ENCODE results near the gene DUSP8.

DUSP8 gene

DNA sequence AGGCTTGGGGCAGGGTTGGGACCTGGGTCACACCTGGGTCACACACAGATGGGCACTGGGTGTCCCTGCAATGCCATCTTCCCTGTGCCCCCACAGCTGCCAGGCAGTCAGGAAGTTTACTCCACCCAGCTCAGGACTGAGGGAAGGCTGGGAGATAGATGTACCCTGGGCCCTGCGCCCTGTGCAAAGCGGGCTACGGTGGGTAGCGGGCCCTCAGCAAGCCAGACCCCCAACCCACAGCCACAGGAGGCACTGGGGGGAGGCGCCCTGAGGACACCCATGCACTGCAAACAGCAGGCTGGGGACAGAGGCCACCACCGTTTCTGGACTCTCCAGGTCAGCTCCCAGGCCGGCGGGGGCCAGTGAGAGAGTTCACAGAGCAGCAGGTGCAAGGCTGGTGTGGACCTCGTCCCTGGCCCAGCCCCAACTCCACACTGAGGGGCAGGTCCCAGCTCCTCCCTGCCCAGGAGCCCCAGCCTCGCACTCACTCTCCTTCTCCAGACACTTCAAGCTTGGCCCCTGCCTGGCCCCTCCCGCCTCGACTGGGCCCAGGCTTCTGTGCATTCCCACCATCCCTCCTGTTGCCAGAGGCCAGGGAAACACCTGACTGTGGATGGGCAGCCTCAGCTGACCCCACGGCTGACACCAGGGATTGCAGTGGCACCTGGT, 4.9 kb downstream of the DUSP8 start:
- peaks cover 17% of the 10 kb centered on the region for H3K27me3 ChIP-seq (ENCODE audit: insufficient read depth, insufficient read length)
- peaks cover 38% of the 10 kb centered on the region for H3K36me3 ChIP-seq (ENCODE audit: insufficient read depth, insufficient read length, low read length)
- no peak overlapping the region for H3K4me3 ChIP-seq (ENCODE audit: insufficient read length, low read depth)
- no peak for DNase-seq (ENCODE audit: low read depth, low spot score)
- H3K9ac ChIP-seq (ENCODE audit: insufficient read length, low read depth), result no peak overlapping the region
- H3K9me3 ChIP-seq (ENCODE audit: insufficient read depth, low read length), result no peaks in the 10 kb centered on the region
- TF ChIP-seq ZNF274 (IDR thresholded peaks at IDR 0.05; ENCODE audit: low read depth, low read length) (no peak), YY1 (IDR thresholded peaks at IDR 0.05; ENCODE audit: insufficient read depth, insufficient read length) (no peak), SUZ12 (IDR thresholded peaks at IDR 0.05; ENCODE audit: extremely low read depth, insufficient read depth, insufficient read length) (no peak)
- H3K4me1 ChIP-seq (ENCODE audit: insufficient read depth, insufficient read length), result peaks cover 64% of the 10 kb centered on the region

DNA sequence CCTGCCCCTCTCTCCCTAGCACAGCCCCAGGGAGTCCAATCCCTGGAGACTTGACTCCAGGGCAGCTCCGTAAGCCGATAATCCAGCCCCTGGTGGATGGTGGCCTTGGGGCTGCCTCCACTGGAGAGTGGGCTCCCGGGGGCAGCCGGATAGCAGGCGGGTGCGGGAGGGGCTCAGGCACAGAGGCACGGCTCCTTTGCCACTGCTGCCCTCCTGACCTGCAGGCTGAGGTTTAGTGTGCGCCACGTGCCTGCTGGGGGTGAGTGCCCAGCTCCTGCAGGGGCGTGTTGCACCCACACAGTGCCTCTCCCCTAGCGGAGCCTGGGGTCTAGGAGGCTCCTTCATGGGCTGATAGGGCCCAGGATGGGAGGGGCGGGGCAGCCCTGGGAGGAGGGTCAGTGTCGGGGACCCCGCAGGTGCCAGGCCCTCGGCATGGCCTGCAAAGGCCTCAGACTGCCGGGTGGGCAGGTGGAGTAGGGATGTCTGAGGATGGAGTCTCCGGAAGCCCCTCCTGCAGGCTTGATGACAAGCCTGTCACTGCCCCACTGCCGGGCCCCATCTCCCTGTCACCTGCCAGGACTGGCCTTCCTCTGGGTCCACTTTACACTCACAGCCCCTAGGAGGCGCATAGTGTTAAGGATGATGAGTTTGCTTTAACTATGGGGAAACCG, 5.6 kb downstream of the DUSP8 start:
- Histone ChIP-seq H3K27me3 (ENCODE audit: insufficient read depth, insufficient read length) (peaks cover 17% of the 10 kb centered on the region), H3K4me3 (ENCODE audit: insufficient read length, low read depth) (no peak overlapping the region), H3K4me1 (ENCODE audit: insufficient read depth, insufficient read length) (peaks cover 64% of the 10 kb centered on the region), H3K36me3 (ENCODE audit: insufficient read depth, insufficient read length, low read length) (peaks cover 44% of the 10 kb centered on the region), H3K9me3 (ENCODE audit: insufficient read depth, low read length) (no peaks in the 10 kb centered on the region), H3K9ac (ENCODE audit: insufficient read length, low read depth) (no peak overlapping the region)
- DNase-seq (ENCODE audit: low read depth, low spot score), result no peak
- TF ChIP-seq ZNF274 (IDR thresholded peaks at IDR 0.05; ENCODE audit: low read depth, low read length) (no peak), SUZ12 (IDR thresholded peaks at IDR 0.05; ENCODE audit: extremely low read depth, insufficient read depth, insufficient read length) (no peak), YY1 (IDR thresholded peaks at IDR 0.05; ENCODE audit: insufficient read depth, insufficient read length) (no peak)

DNA sequence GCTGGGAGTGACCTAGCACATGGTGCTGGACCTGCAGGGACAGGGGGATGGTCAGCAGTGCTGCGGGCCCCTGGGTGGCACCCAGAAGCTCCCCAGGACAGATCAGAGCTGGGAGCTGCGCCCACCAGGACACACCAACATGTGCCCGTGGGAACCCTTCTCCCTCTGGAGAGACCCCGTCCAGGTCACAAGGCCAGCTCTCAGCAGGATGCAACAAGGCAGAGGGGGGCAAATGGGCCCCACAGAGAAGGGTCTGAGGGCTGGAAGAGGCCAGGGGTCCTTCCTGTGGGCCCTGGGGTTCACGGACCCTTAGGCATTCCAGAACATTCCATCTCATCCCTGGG, 6.2 kb downstream of the DUSP8 start:
- H3K36me3 ChIP-seq (ENCODE audit: insufficient read depth, insufficient read length, low read length), result peaks cover 50% of the 10 kb centered on the region
- TF ChIP-seq YY1 (IDR thresholded peaks at IDR 0.05; ENCODE audit: insufficient read depth, insufficient read length) (no peak), SUZ12 (IDR thresholded peaks at IDR 0.05; ENCODE audit: extremely low read depth, insufficient read depth, insufficient read length) (no peak), ZNF274 (IDR thresholded peaks at IDR 0.05; ENCODE audit: low read depth, low read length) (no peak)
- DNase-seq (ENCODE audit: low read depth, low spot score), result no peak
- H3K9ac ChIP-seq (ENCODE audit: insufficient read length, low read depth), result no peak overlapping the region
- H3K27me3 ChIP-seq (ENCODE audit: insufficient read depth, insufficient read length), result peaks cover 17% of the 10 kb centered on the region
- H3K4me3 ChIP-seq (ENCODE audit: insufficient read length, low read depth), result no peak overlapping the region
- H3K4me1 ChIP-seq (ENCODE audit: insufficient read depth, insufficient read length), result peaks cover 68% of the 10 kb centered on the region
- no peaks in the 10 kb centered on the region for H3K9me3 ChIP-seq (ENCODE audit: insufficient read depth, low read length)

DNA sequence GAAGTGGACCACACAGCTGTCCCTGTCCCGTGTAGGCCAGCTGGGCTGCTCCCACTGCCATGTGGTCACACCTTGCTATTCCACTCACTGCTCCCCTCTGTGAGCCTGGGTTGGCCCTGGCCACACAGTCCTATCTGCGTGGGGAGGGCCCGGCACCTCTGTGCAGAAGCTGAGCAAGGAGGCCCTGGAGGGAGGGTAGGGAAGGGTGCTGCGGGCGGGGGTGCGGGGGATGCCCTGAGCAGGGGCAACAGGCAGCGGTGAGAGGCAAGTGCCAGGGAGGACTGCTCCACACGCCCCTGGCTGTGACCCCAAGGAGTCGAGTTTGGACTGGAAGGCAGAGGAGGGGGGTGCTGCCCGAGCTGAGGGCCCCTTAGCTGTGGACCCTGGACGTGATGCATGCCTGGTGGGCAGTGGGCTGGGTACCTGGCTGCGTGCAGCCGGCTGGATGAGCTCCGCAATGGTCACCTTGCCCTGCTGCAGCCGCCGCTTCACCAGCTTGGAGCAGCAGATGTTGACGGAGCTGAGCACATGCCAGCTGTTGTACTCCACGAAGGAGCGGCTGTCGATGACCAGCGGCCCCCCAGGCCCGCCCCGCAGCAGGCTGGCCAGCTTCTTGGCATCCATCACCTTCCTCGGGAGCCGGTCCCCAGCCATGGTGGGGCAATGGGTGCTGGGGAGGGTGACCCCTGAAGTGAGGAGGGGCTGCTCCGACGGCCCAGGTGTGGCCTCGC, 6.7 kb downstream of the DUSP8 start:
- no peak for DNase-seq (ENCODE audit: low read depth, low spot score)

DNA sequence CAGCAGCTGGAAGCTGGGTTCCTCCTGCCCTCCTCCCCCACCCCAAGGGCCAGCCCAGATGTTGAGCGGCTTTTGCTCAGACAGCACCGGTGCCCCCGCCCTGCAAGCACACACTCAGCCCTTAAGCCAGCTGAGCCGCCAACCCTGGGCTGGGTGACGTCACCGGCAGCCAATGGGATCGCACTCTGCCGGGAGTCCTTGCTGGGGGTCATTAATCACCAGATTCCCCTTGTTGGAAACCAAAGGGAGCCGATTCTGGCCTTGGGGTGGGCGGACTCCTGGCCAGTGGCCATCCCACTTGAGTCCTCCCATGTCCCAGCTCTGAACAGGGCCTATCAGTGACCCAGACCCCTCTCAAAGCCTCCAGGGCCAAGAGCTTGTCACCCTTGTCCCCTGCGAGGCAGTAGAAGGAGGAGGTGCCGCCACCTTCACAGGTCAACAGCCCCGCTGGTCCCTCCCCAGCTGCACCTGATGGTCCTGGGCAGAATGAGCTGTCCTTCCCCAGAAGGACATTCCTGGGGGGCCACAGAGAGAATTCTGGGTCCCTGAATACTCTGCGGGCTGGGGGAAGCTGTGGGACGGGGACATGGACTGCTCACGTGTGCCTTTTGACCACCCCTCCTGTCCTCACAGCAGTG, 7.4 kb downstream of the DUSP8 start:
- DNase-seq (ENCODE audit: low read depth, low spot score), result peak; percentile 61
- H3K36me3 ChIP-seq (ENCODE audit: insufficient read depth, insufficient read length, low read length), result peaks cover 63% of the 10 kb centered on the region
- no peak overlapping the region for H3K4me3 ChIP-seq (ENCODE audit: insufficient read length, low read depth)

More for the DNA sequence above, 6.7 kb downstream of the DUSP8 start:
- Histone ChIP-seq H3K27me3 (ENCODE audit: insufficient read depth, insufficient read length) (peaks cover 12% of the 10 kb centered on the region), H3K9me3 (ENCODE audit: insufficient read depth, low read length) (no peaks in the 10 kb centered on the region), H3K4me1 (ENCODE audit: insufficient read depth, insufficient read length) (peaks cover 64% of the 10 kb centered on the region), H3K36me3 (ENCODE audit: insufficient read depth, insufficient read length, low read length) (peaks cover 56% of the 10 kb centered on the region), H3K4me3 (ENCODE audit: insufficient read length, low read depth) (no peak overlapping the region), H3K9ac (ENCODE audit: insufficient read length, low read depth) (peak overlapping the region; percentile 50)
- TF ChIP-seq ZNF274 (IDR thresholded peaks at IDR 0.05; ENCODE audit: low read depth, low read length), result no peak
- TF ChIP-seq SUZ12 (IDR thresholded peaks at IDR 0.05; ENCODE audit: extremely low read depth, insufficient read depth, insufficient read length), result no peak

DNA sequence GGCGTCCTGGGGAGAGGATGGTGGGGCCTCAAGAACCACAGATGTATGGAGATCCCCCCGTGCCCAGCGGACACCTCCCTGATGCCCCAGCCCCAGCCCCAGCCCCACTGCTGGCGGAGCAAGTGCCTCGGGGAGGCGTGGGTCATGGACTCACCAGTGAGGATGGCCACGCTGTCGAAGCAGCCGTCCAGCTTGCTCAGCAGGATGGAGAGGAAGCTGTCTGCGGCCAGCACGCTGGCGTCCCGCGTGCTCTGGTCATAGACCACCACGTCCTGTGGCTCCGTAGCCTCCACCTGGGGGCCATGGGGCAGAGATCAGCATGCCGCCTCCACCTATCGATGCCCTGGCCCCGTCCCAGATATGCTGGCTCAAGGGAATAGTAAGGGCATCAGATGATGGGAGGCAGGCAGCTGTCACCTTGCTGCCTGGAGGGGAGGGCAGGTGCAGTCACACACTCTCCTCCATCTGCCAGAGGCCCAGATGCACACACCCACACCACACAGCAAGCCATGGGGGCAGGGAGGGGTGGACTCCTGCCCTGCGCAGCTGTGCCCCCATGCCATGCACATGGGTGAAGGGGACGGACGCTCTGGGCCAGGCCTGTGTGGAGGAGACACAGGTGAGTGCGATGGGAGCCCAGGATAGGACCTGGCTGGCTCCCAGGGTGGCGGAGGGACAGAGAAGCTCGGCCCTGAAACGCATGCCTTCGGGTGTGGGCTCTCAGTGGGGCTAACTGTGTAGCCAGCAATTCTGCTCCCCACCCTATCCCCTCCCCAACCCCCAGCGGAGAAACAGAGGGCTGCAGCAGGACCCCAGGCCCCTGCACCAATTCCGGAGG, 8.2 kb downstream of the DUSP8 start:
- TF ChIP-seq SUZ12 (IDR thresholded peaks at IDR 0.05; ENCODE audit: extremely low read depth, insufficient read depth, insufficient read length) (no peak), ZNF274 (IDR thresholded peaks at IDR 0.05; ENCODE audit: low read depth, low read length) (no peak), YY1 (IDR thresholded peaks at IDR 0.05; ENCODE audit: insufficient read depth, insufficient read length) (no peak)
- Histone ChIP-seq H3K9ac (ENCODE audit: insufficient read length, low read depth) (peak overlapping the region; percentile 43), H3K4me1 (ENCODE audit: insufficient read depth, insufficient read length) (peaks cover 60% of the 10 kb centered on the region), H3K36me3 (ENCODE audit: insufficient read depth, insufficient read length, low read length) (peaks cover 64% of the 10 kb centered on the region), H3K4me3 (ENCODE audit: insufficient read length, low read depth) (no peak overlapping the region), H3K27me3 (ENCODE audit: insufficient read depth, insufficient read length) (peaks cover 5% of the 10 kb centered on the region), H3K9me3 (ENCODE audit: insufficient read depth, low read length) (no peaks in the 10 kb centered on the region)
- DNase-seq (ENCODE audit: low read depth, low spot score), result no peak

More for the DNA sequence above, 7.4 kb downstream of the DUSP8 start:
- Histone ChIP-seq H3K9ac (ENCODE audit: insufficient read length, low read depth) (no peak overlapping the region), H3K27me3 (ENCODE audit: insufficient read depth, insufficient read length) (peaks cover 7% of the 10 kb centered on the region), H3K9me3 (ENCODE audit: insufficient read depth, low read length) (no peaks in the 10 kb centered on the region), H3K4me1 (ENCODE audit: insufficient read depth, insufficient read length) (peaks cover 59% of the 10 kb centered on the region)
- no peak for TF ChIP-seq SUZ12 (IDR thresholded peaks at IDR 0.05; ENCODE audit: extremely low read depth, insufficient read depth, insufficient read length)
- no peak for TF ChIP-seq ZNF274 (IDR thresholded peaks at IDR 0.05; ENCODE audit: low read depth, low read length)
- TF ChIP-seq YY1 (IDR thresholded peaks at IDR 0.05; ENCODE audit: insufficient read depth, insufficient read length), result no peak
